ENCODE measurements around the gene WDR20. TPM values are rescaled to one million over a fixed set of nuclear protein-coding genes. Genes with fewer than 3 reads are reported as not detected.

Gene WDR20
- total and polyA plus RNA-seq, 2 donors (not counting 1 experiment from before 2014, with no cell fraction given), result 12.4 to 64.0 TPM

- Histone ChIP-seq H3K4me1 (ENCODE audit: control insufficient read depth in 2 of 2, insufficient read depth in 2 of 2, low read length in 2 of 2) (no peaks in the 10 kb centered on the region), H3K79me2 (ENCODE audit: control insufficient read depth, insufficient read depth, low read length) (no peaks in the 10 kb centered on the region), H3K4me3 (ENCODE audit: control extremely low read depth in 1 of 5, extremely low read depth in 1 of 5, insufficient read depth in 1 of 5, low read depth in 2 of 5, low read length in 4 of 5) (no peak overlapping the region), H3K36me3 (replicated peaks in 1 of 2; ENCODE audit: control extremely low read depth in 1 of 2, control insufficient read depth in 1 of 2, extremely low read depth in 1 of 2, insufficient read depth in 2 of 2, low read length in 1 of 2) (no peaks in the 10 kb centered on the region), H3K27ac (ENCODE audit: low read length in 2 of 2) (no peak overlapping the region), H3K9me3 (ENCODE audit: control extremely low read depth in 1 of 3, control insufficient read depth in 2 of 3, insufficient read depth in 1 of 3, low read length in 2 of 3) (no peaks in the 10 kb centered on the region), H3K4me2 (replicated peaks; ENCODE audit: low read depth, low read length, poor library complexity, severe bottlenecking) (no peak overlapping the region), H4K20me1 (ENCODE audit: control insufficient read depth, insufficient read depth, low read length, poor library complexity, severe bottlenecking) (no peaks in the 10 kb centered on the region), H2AFZ (ENCODE audit: insufficient read depth, low read depth, low read length, poor library complexity, severe bottlenecking) (no peak overlapping the region), H3K9ac (ENCODE audit: low read length) (no peak overlapping the region), H3K27me3 (replicated peaks in 1 of 4; ENCODE audit: control extremely low read depth in 1 of 4, control insufficient read depth in 3 of 4, insufficient read depth in 4 of 4, low read length in 3 of 4) (no peaks in the 10 kb centered on the region)
- Mint-ChIP-seq H3K4me3 (no peak overlapping the region), H3K9me3 (ENCODE audit: insufficient read depth) (no peaks in the 10 kb centered on the region), H3K4me1 (no peaks in the 10 kb centered on the region), H3K27me3 (peaks cover 6% of the 10 kb centered on the region), H3K27ac (no peak overlapping the region)
- no peak for DNase-seq
- ChIA-PET CTCF (no interaction called here), POLR2A (interaction anchor here (0.6 kb wide), 1 partner anchor 98 kb away, joined by 3 read pairs; no protein-coding TSS in a partner anchor)
- TF ChIP-seq EZH2 (IDR thresholded peaks at IDR 0.05; ENCODE audit: borderline replicate concordance, insufficient read depth, low read depth, low read length, poor library complexity, severe bottlenecking), result no peak
- TF ChIP-seq, protein P1, sequence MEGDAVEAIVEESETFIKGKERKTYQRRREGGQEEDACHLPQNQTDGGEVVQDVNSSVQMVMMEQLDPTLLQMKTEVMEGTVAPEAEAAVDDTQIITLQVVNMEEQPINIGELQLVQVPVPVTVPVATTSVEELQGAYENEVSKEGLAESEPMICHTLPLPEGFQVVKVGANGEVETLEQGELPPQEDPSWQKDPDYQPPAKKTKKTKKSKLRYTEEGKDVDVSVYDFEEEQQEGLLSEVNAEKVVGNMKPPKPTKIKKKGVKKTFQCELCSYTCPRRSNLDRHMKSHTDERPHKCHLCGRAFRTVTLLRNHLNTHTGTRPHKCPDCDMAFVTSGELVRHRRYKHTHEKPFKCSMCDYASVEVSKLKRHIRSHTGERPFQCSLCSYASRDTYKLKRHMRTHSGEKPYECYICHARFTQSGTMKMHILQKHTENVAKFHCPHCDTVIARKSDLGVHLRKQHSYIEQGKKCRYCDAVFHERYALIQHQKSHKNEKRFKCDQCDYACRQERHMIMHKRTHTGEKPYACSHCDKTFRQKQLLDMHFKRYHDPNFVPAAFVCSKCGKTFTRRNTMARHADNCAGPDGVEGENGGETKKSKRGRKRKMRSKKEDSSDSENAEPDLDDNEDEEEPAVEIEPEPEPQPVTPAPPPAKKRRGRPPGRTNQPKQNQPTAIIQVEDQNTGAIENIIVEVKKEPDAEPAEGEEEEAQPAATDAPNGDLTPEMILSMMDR (IDR thresholded peaks at IDR 0.05), result no peak
- whole genome bisulfite sequencing (ENCODE audit: insufficient coverage), result 88% methylated on average over 1 of the region's 9 CpGs
- intact Hi-C loops (cut with micrococcal nuclease), result no loop called here
- ATAC-seq (ENCODE audit: low read depth), result no peak
Measured at GRCh38 chr14:102255401-102256190, 115.9 kb downstream of the WDR20 start.

DNA sequence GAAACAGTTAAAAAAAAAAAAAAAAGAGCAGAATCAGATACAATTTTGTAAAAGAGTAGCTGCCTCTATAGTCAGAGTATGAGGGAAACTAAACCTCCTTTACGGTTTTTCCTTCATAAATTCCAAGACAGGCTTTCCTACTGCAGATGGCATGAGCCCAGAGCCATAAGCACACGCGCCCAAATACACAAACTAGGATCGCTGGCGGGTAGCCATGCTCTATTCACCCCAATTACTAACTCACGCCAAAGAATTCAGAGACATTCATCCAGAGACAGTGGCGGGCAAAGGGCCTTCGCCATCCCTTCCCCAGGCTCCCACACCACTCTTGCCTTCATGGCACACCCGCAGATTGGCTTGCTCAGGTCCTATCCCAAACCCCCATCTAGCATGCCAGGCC is 117.0 kb downstream of the WDR20 start:
- ChIA-PET CTCF (no interaction called here), POLR2A (no interaction called here)
- no peak overlapping the region for H3K9ac ChIP-seq (ENCODE audit: low read length)
- H3K4me1 Mint-ChIP-seq, result no peaks in the 10 kb centered on the region
- no peaks in the 10 kb centered on the region for H4K20me1 ChIP-seq (ENCODE audit: control insufficient read depth, insufficient read depth, low read length, poor library complexity, severe bottlenecking)
- H3K27me3 ChIP-seq (replicated peaks in 1 of 4; ENCODE audit: control extremely low read depth in 1 of 4, control insufficient read depth in 3 of 4, insufficient read depth in 4 of 4, low read length in 3 of 4), result no peaks in the 10 kb centered on the region
- TF ChIP-seq, protein P1 (IDR thresholded peaks at IDR 0.05), result no peak
- no peak for TF ChIP-seq EZH2 (IDR thresholded peaks at IDR 0.05; ENCODE audit: borderline replicate concordance, insufficient read depth, low read depth, low read length, poor library complexity, severe bottlenecking)
- over 99% methylated on average over 9 of the region's 9 CpGs for WGBS (ENCODE audit: insufficient coverage)
- H3K79me2 ChIP-seq (ENCODE audit: control insufficient read depth, insufficient read depth, low read length), result no peaks in the 10 kb centered on the region
- H3K4me3 Mint-ChIP-seq, result no peak overlapping the region
- no peaks in the 10 kb centered on the region for H3K9me3 Mint-ChIP-seq (ENCODE audit: insufficient read depth)
- H3K27me3 Mint-ChIP-seq, result peaks cover 6% of the 10 kb centered on the region
- H3K9me3 ChIP-seq (ENCODE audit: control extremely low read depth in 1 of 3, control insufficient read depth in 2 of 3, insufficient read depth in 1 of 3, low read length in 2 of 3), result no peaks in the 10 kb centered on the region
- no peak overlapping the region for H3K27ac ChIP-seq (ENCODE audit: low read length in 2 of 2)
- H3K36me3 ChIP-seq (replicated peaks in 1 of 2; ENCODE audit: control extremely low read depth in 1 of 2, control insufficient read depth in 1 of 2, extremely low read depth in 1 of 2, insufficient read depth in 2 of 2, low read length in 1 of 2), result no peaks in the 10 kb centered on the region
- no peak overlapping the region for H3K4me3 ChIP-seq (ENCODE audit: control extremely low read depth in 1 of 5, extremely low read depth in 1 of 5, insufficient read depth in 1 of 5, low read depth in 2 of 5, low read length in 4 of 5)
- H2AFZ ChIP-seq (ENCODE audit: insufficient read depth, low read depth, low read length, poor library complexity, severe bottlenecking), result no peak overlapping the region
- no peak for DNase-seq
- H3K27ac Mint-ChIP-seq, result no peak overlapping the region
- no peaks in the 10 kb centered on the region for H3K4me1 ChIP-seq (ENCODE audit: control insufficient read depth in 2 of 2, insufficient read depth in 2 of 2, low read length in 2 of 2)
- H3K4me2 ChIP-seq (replicated peaks; ENCODE audit: low read depth, low read length, poor library complexity, severe bottlenecking), result no peak overlapping the region
- ATAC-seq (ENCODE audit: low read depth), result no peak
- intact Hi-C loops (cut with micrococcal nuclease), result no loop called here
